ENCODE measurements around the gene SERPINI1.

- TF ChIP-seq POLR2A (IDR thresholded peaks at IDR 0.05; ENCODE audit: low read length) (no peak), GATA1 (IDR thresholded peaks at IDR 0.05; ENCODE audit: low read depth, low read length) (no peak)
Observed at GRCh38 chr3:167732313-167733065, 3.0 kb upstream of the SERPINI1 start.

Measured in erythroblast (primary cell).